Activated CD4-positive, CD25-positive, alpha-beta regulatory T cell treated with anti-CD3 and anti-CD28 coated beads, Interleukin-2, amount 50 U/mL, for 72 hours (primary cell): ENCODE results near the gene MFSD11.
"Not testable (repeated sequence)": the region's sequence is repeated elsewhere in the genome, so short reads cannot be mapped to it uniquely, and the experiment has no call there.

ENCODE experiments used
- DNase-seq: peaks from one replicate; pipeline ENCODE4 v3.0.0; 2021

The MFSD11 gene

GRCh38 chr17:76808326-76808725 is 70.4 kb downstream of the MFSD11 start:
- no peak for DNase-seq

- no peak for DNase-seq
Observed at GRCh38 chr17:76810956-76811355, 73.0 kb downstream of the MFSD11 start.

GRCh38 chr17:76811834-76812233 is 73.9 kb downstream of the MFSD11 start:
- no peak for DNase-seq

GRCh38 chr17:76812263-76812662 is 74.3 kb downstream of the MFSD11 start:
- DNase-seq = no peak

GRCh38 chr17:76812968-76813367 is 75.0 kb downstream of the MFSD11 start:
- no peak for DNase-seq

GRCh38 chr17:76815907-76816589 is 78.1 kb downstream of the MFSD11 start:
- not testable (repeated sequence) for DNase-seq

GRCh38 chr17:76816590-76817135 is 78.7 kb downstream of the MFSD11 start:
- DNase-seq = peak; percentile 35

- no peak for DNase-seq
Observed at GRCh38 chr17:76820039-76820438, 82.1 kb downstream of the MFSD11 start.

- no peak for DNase-seq
Observed at GRCh38 chr17:76820561-76820960, 82.6 kb downstream of the MFSD11 start.

GRCh38 chr17:76822184-76822778 is 84.4 kb downstream of the MFSD11 start:
- DNase-seq = no peak

GRCh38 chr17:76824093-76824492 is 86.2 kb downstream of the MFSD11 start:
- DNase-seq = no peak

- no peak for DNase-seq
Observed at GRCh38 chr17:76826330-76827068, 88.6 kb downstream of the MFSD11 start.

- DNase-seq = no peak
Observed at GRCh38 chr17:76827736-76828135, 89.8 kb downstream of the MFSD11 start.
